Loucy (cell line): Measurements from ENCODE around the gene ZBTB18.

Experiments used
- H2AFZ ChIP-seq: fragments of 200-600 bp; sonication (generic); 2 replicates; pipeline ENCODE4 v1.6.0; 2016; ENCODE audit warnings: antibody characterized with exemption, mild to moderate bottlenecking, low read length, moderate library complexity
- H3F3A ChIP-seq: fragments of 200-600 bp; 2 replicates; pipeline ENCODE4 v1.6.0; 2016; ENCODE audit warnings: antibody characterized with exemption, low read depth, mild to moderate bottlenecking
- H3K27me3 ChIP-seq: fragments of 200-600 bp; sonication (generic); 2 replicates; pipeline ENCODE4 v1.6.1; 2014; ENCODE audit warnings: low read length, mild to moderate bottlenecking; ENCODE audit not compliant: insufficient read depth, poor library complexity, severe bottlenecking
- H3K36me3 ChIP-seq: fragments of 200-600 bp; sonication (generic); 2 replicates; pipeline ENCODE4 v1.6.1; 2016; ENCODE audit warnings: low read length; ENCODE audit not compliant: insufficient read depth
- H3K4me1 ChIP-seq: fragments of 200-600 bp; sonication (generic); 2 replicates; pipeline ENCODE4 v1.5.1; 2014; ENCODE audit warnings: low read length, mild to moderate bottlenecking; ENCODE audit not compliant: insufficient read depth, poor library complexity, severe bottlenecking
- H3K4me2 ChIP-seq: fragments of 200-600 bp; sonication (generic); 2 replicates; pipeline ENCODE4 v1.6.0; 2014; ENCODE audit warnings: antibody characterized with exemption, low read length, low read depth, mild to moderate bottlenecking; ENCODE audit not compliant: poor library complexity, severe bottlenecking
- H3K4me3 ChIP-seq: fragments of 200-600 bp; sonication (generic); 2 replicates; pipeline ENCODE4 v1.5.1; 2014; ENCODE audit warnings: low read length, mild to moderate bottlenecking, mixed read lengths; ENCODE audit not compliant: poor library complexity, severe bottlenecking
- H3K79me2 ChIP-seq: fragments of 200-600 bp; sonication (generic); 2 replicates; pipeline ENCODE4 v1.6.1; 2014; ENCODE audit warnings: low read length; ENCODE audit not compliant: insufficient read depth
- H3K9ac ChIP-seq: fragments of 200-600 bp; sonication (generic); 2 replicates; pipeline ENCODE4 v1.6.0; 2014; ENCODE audit warnings: mild to moderate bottlenecking, low read depth, low read length, moderate library complexity; ENCODE audit not compliant: poor library complexity, severe bottlenecking
- H3K9me2 ChIP-seq: fragments of 200-600 bp; sonication (generic); replicated peaks from 2 replicates; pipeline ENCODE4 v1.6.1; 2016; ENCODE audit warnings: low read depth, low read length, mixed read lengths
- H3K9me3 ChIP-seq: fragments of 200-600 bp; sonication (generic); 2 replicates; pipeline ENCODE4 v1.6.1; 2014; ENCODE audit warnings: mild to moderate bottlenecking, antibody characterized with exemption, low read length, low read depth; ENCODE audit not compliant: insufficient read depth
- H4K20me1 ChIP-seq: fragments of 200-600 bp; sonication (generic); 2 replicates; pipeline ENCODE4 v1.6.0; 2014; ENCODE audit warnings: antibody characterized with exemption, low read length, mild to moderate bottlenecking; ENCODE audit not compliant: insufficient read depth, poor library complexity, severe bottlenecking
- EZH2phosphoT487 ChIP-seq: fragments of 200-600 bp; IDR thresholded peaks from 2 replicates; pipeline ENCODE4 v1.6.1; 2018; ENCODE audit warnings: antibody characterized with exemption, mild to moderate bottlenecking, moderate library complexity, borderline replicate concordance
- TF ChIP-seq, protein P1 (sequence below): fragments of 200-600 bp; sonication (generic); conservative IDR thresholded peaks from 2 replicates; pipeline ENCODE4 v1.5.1; 2014; ENCODE audit warnings: mild to moderate bottlenecking, antibody characterized with exemption, low read length

ZBTB18 gene

DNA sequence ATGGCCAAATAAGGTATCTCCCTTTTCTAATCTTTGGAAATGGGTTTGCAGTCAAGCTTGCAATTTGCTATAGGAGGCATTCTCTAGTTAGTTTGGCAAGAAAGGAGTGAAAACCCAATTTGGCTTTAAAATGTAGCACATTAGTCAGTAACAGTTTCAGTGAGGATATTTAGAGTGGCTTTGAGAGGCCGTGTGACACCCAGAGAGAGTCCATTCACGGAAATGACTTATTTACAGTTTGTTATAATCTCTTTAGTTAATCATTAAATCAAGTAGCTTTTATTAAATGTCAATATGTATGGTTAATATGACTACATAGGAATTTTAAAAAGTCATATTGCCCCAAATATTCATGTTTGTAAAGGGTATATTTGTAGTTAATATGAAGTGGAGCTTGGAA lies 9.6 kb downstream of the ZBTB18 start:
- Histone ChIP-seq H3K36me3 (peaks cover 3% of the 10 kb centered on the region; the same call in 1 of the 2 replicates), H3K4me3 (no peak overlapping the region), H3K79me2 (peaks cover 4% of the 10 kb centered on the region; the same call in 1 of the 2 replicates), H2AFZ (no peak overlapping the region), H3K4me1 (no peaks in the 10 kb centered on the region), H3K9ac (no peak overlapping the region), H4K20me1 (no peaks in the 10 kb centered on the region), H3K4me2 (no peak overlapping the region), H3K9me3 (no peaks in the 10 kb centered on the region), H3F3A (no peaks in the 10 kb centered on the region), H3K9me2 (no peaks in the 10 kb centered on the region), H3K27me3 (no peaks in the 10 kb centered on the region)
- no peak for TF ChIP-seq EZH2phosphoT487

DNA sequence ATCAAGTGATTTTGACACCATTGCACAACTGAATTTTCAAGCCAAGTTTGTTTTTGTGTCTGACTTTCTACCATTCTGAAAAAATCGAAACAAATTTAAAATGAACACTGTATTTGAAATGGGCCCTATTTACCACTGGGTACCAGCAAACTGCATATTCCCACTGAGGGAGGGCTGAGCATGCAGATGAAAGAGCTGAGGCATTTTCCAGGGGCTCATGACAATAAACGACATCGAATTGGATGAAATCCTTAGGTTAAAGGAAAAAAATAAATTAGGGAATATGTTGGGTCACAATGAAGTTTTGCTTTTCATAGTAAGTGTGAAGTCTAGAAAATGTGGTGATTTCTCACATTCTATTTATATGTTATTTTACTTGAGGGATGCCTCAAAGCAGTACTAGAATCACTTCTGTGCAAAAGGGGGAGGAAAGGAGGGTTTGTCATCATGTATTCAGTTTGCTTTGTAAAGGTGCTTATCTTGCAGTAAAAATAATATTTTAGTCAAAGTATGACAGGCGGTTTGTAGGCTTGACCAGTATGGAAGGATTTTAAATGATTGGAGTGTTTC lies 11.2 kb downstream of the ZBTB18 start:
- H3K4me1 ChIP-seq, result no peaks in the 10 kb centered on the region
- H3K79me2 ChIP-seq, result no peaks in the 10 kb centered on the region

DNA sequence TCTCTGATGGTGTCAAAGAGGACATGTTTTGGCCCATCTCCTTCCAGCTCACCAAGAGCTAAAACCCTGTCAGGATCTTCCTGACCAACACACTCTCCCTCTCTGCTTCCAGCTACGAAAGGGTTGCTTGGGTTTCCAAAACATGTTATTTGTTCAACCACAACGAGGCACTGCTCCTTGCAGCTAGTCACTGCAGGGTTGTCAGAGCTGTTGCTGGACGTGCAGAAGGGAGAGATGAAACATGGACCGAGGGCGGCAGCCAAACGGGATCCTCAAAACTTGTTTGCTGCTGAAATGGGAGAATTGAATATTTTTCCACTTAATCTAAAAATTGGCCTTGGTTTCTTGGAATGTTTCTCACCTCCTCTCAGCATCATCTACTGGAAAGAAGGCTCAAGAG lies 12.4 kb downstream of the ZBTB18 start:
- Histone ChIP-seq H3F3A (no peaks in the 10 kb centered on the region), H3K27me3 (no peaks in the 10 kb centered on the region), H3K9me3 (no peaks in the 10 kb centered on the region), H3K4me1 (no peaks in the 10 kb centered on the region), H3K79me2 (no peaks in the 10 kb centered on the region), H4K20me1 (no peaks in the 10 kb centered on the region), H3K9me2 (no peaks in the 10 kb centered on the region), H3K9ac (no peak overlapping the region), H3K4me3 (no peak overlapping the region), H3K36me3 (no peaks in the 10 kb centered on the region), H3K4me2 (no peak overlapping the region), H2AFZ (no peak overlapping the region)
- TF ChIP-seq EZH2phosphoT487, result no peak
- TF ChIP-seq, protein P1, sequence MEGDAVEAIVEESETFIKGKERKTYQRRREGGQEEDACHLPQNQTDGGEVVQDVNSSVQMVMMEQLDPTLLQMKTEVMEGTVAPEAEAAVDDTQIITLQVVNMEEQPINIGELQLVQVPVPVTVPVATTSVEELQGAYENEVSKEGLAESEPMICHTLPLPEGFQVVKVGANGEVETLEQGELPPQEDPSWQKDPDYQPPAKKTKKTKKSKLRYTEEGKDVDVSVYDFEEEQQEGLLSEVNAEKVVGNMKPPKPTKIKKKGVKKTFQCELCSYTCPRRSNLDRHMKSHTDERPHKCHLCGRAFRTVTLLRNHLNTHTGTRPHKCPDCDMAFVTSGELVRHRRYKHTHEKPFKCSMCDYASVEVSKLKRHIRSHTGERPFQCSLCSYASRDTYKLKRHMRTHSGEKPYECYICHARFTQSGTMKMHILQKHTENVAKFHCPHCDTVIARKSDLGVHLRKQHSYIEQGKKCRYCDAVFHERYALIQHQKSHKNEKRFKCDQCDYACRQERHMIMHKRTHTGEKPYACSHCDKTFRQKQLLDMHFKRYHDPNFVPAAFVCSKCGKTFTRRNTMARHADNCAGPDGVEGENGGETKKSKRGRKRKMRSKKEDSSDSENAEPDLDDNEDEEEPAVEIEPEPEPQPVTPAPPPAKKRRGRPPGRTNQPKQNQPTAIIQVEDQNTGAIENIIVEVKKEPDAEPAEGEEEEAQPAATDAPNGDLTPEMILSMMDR, result no peak

More for the DNA sequence above, 11.2 kb downstream of the ZBTB18 start:
- H3K9me2 ChIP-seq, result no peaks in the 10 kb centered on the region
- no peak overlapping the region for H3K9ac ChIP-seq
- H3F3A ChIP-seq, result no peaks in the 10 kb centered on the region
- TF ChIP-seq, protein P1, result no peak
- no peak for TF ChIP-seq EZH2phosphoT487
- no peak overlapping the region for H2AFZ ChIP-seq
- H4K20me1 ChIP-seq, result no peaks in the 10 kb centered on the region
- no peaks in the 10 kb centered on the region for H3K9me3 ChIP-seq
- no peaks in the 10 kb centered on the region for H3K27me3 ChIP-seq
- no peak overlapping the region for H3K4me2 ChIP-seq
- H3K36me3 ChIP-seq, result no peaks in the 10 kb centered on the region
- no peak overlapping the region for H3K4me3 ChIP-seq

DNA sequence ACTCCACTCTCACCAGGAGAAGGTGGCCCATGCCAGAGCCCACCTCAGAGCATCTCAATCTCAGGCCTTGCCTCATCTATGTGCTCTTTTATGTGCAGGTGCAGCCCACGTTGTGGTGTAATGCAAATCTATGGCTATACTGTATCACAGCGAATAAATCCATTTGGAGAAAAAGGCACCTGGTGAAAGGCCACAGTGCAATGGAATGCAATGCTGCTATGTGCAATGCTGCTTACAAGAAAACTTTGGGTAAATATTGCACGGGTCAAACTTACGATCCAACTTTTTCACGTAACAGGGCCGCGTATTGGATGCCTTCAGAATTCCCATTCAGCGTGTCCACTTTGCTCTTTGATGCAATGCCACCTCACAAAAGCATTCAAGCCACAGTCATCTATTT lies 13.5 kb downstream of the ZBTB18 start:
- no peak overlapping the region for H3K4me3 ChIP-seq
- H3K9me3 ChIP-seq, result no peaks in the 10 kb centered on the region
- no peak overlapping the region for H3K9ac ChIP-seq
- H3K9me2 ChIP-seq, result no peaks in the 10 kb centered on the region
- no peak overlapping the region for H2AFZ ChIP-seq
- H3K4me1 ChIP-seq, result no peaks in the 10 kb centered on the region
- H4K20me1 ChIP-seq, result no peaks in the 10 kb centered on the region
- H3K36me3 ChIP-seq, result no peaks in the 10 kb centered on the region
- H3F3A ChIP-seq, result no peaks in the 10 kb centered on the region
- H3K4me2 ChIP-seq, result no peak overlapping the region
- no peaks in the 10 kb centered on the region for H3K79me2 ChIP-seq
- no peaks in the 10 kb centered on the region for H3K27me3 ChIP-seq
- TF ChIP-seq EZH2phosphoT487, result no peak
- TF ChIP-seq, protein P1, result no peak
